A673 (cell line): ENCODE measurements around the gene ACKR2. TPM values are rescaled to one million over a fixed set of nuclear protein-coding genes. Genes with fewer than 3 reads are reported as not detected.
"Not testable (repeated sequence)": the region's sequence is repeated elsewhere in the genome, so short reads cannot be mapped to it uniquely, and the experiment has no call there.

Experiments used
- BruUV-seq: library from RNA; stranded (reverse); fragments of 400-500 nt; replicated peaks from 2 replicates; lab custom pipeline; 2021; lab: Mats Ljungman, UMichigan
- CTCF ChIA-PET: fragments of 300-600 bp; sonication (Branson Sonifier 250); formaldehyde crosslinking; loops from one replicate; lab custom pipeline; 2022; ENCODE audit warnings: antibody characterized with exemption; lab: Charles Lee
- POLR2A ChIA-PET: fragments of 300-600 bp; sonication (Branson Sonifier 250); formaldehyde crosslinking; loops from one replicate; lab custom pipeline; 2022; ENCODE audit warnings: antibody characterized with exemption; ENCODE audit not compliant: low non-redundant PET; lab: Charles Lee
- DNase-seq: peaks from one replicate; pipeline ENCODE4 v3.0.0-alpha.2; 2015; ENCODE audit warnings: low spot score
- H3K27ac ChIP-seq: fragments of 200-600 bp; sonication (generic); 2 replicates; pipeline ENCODE4 v1.5.1; 2016; ENCODE audit warnings: mixed run types, low read depth, mild to moderate bottlenecking, mixed read lengths, antibody characterized with exemption, low read length; ENCODE audit not compliant: poor library complexity, severe bottlenecking
- H3K27me3 ChIP-seq: fragments of 200-600 bp; sonication (generic); replicated peaks from 2 replicates; pipeline ENCODE4 v1.6.1; 2017; ENCODE audit warnings: mixed run types, low read depth, mild to moderate bottlenecking, mixed read lengths, antibody characterized with exemption, low read length; ENCODE audit not compliant: insufficient read depth, poor library complexity
- H3K36me3 ChIP-seq: fragments of 200-600 bp; sonication (generic); 2 replicates; pipeline ENCODE4 v1.6.1; 2016; ENCODE audit warnings: mixed run types, mild to moderate bottlenecking, mixed read lengths, antibody characterized with exemption, low read length; ENCODE audit not compliant: insufficient read depth, poor library complexity, severe bottlenecking
- H3K4me1 ChIP-seq: fragments of 200-600 bp; sonication (generic); 2 replicates; pipeline ENCODE4 v1.6.1; 2017; ENCODE audit warnings: mixed run types, mild to moderate bottlenecking, mixed read lengths, antibody characterized with exemption, low read length; ENCODE audit not compliant: insufficient read depth, poor library complexity, severe bottlenecking
- H3K4me3 ChIP-seq: fragments of 200-600 bp; sonication (generic); 2 replicates; pipeline ENCODE4 v1.5.1; 2016; ENCODE audit warnings: low read depth, mixed run types, mild to moderate bottlenecking, mixed read lengths, low read length; ENCODE audit not compliant: poor library complexity, severe bottlenecking
- H3K9me3 ChIP-seq: fragments of 200-600 bp; sonication (generic); 2 replicates; pipeline ENCODE4 v1.6.1; 2016; ENCODE audit warnings: mixed run types, low read depth, mild to moderate bottlenecking, mixed read lengths, antibody characterized with exemption, low read length; ENCODE audit not compliant: poor library complexity, severe bottlenecking
- CTCF ChIP-seq: fragments of 300-800, 200-600 bp; sonication (generic); conservative IDR thresholded peaks from 2 replicates; pipeline ENCODE4 v1.5.1; 2017; ENCODE audit warnings: low read depth, mild to moderate bottlenecking, antibody characterized with exemption, low read length, moderate library complexity, mixed read lengths
- EZH2 ChIP-seq: fragments of 200-600 bp; sonication (generic); IDR thresholded peaks from 2 replicates; pipeline ENCODE4 v1.6.1; 2017; ENCODE audit warnings: borderline replicate concordance, low read depth, mild to moderate bottlenecking, mixed read lengths, antibody characterized with exemption, low read length; ENCODE audit not compliant: poor library complexity, severe bottlenecking
- intact Hi-C: fragments of 100-400 bp; cut with micrococcal nuclease; formaldehyde crosslinking; loops from one replicate; pipeline ENCODE4 v1.10.0; 2022; ENCODE audit not compliant: unreplicated experiment
- total RNA-seq: library from RNA; stranded (reverse); gene quantifications from 2 replicates; pipeline ENCODE4 v1.2.3, GENCODE V29; 2021

Gene ACKR2
- total RNA-seq, 1 experiment from 2014 or later = not detected

GRCh38 chr3:42804831-42805132 is 4.5 kb upstream of the ACKR2 start:
- Histone ChIP-seq H3K36me3 (no peaks in the 10 kb centered on the region), H3K27ac (peak overlapping the region; percentile 79), H3K9me3 (no peaks in the 10 kb centered on the region), H3K4me3 (peak overlapping the region; percentile 76), H3K4me1 (no peaks in the 10 kb centered on the region), H3K27me3 (no peaks in the 10 kb centered on the region)
- ChIA-PET POLR2A (no interaction called here), CTCF (no interaction called here)
- intact Hi-C loops = no loop called here
- no peak for TF ChIP-seq EZH2
- no peak for TF ChIP-seq CTCF
- BruUV-seq = no TSS peak
- no peak for DNase-seq

- H3K4me1 ChIP-seq = no peaks in the 10 kb centered on the region
- DNase-seq = no peak
- H3K27ac ChIP-seq = no peak overlapping the region
- no peaks in the 10 kb centered on the region for H3K27me3 ChIP-seq
- H3K36me3 ChIP-seq = no peaks in the 10 kb centered on the region
- intact Hi-C loops = no loop called here
- ChIA-PET CTCF (no interaction called here), POLR2A (no interaction called here)
- peak overlapping the region; percentile 76 for H3K4me3 ChIP-seq
- BruUV-seq = no TSS peak
- TF ChIP-seq EZH2 (no peak), CTCF (no peak)
- H3K9me3 ChIP-seq = no peaks in the 10 kb centered on the region
Observed at GRCh38 chr3:42805141-42805821, 4.0 kb upstream of the ACKR2 start.

GRCh38 chr3:42807929-42808328 is 1.3 kb upstream of the ACKR2 start:
- no peaks in the 10 kb centered on the region for H3K4me1 ChIP-seq
- TF ChIP-seq EZH2 = no peak
- no peak for TF ChIP-seq CTCF
- no peak overlapping the region for H3K27ac ChIP-seq
- POLR2A ChIA-PET = no interaction called here
- H3K36me3 ChIP-seq = no peaks in the 10 kb centered on the region
- no TSS peak for BruUV-seq
- DNase-seq = no peak
- CTCF ChIA-PET = no interaction called here
- intact Hi-C loops = no loop called here
- H3K4me3 ChIP-seq = no peak overlapping the region
- no peaks in the 10 kb centered on the region for H3K27me3 ChIP-seq
- no peaks in the 10 kb centered on the region for H3K9me3 ChIP-seq

- POLR2A ChIA-PET, H3K4me3 ChIP-seq, H3K27me3 ChIP-seq, DNase-seq, H3K36me3 ChIP-seq, H3K9me3 ChIP-seq, intact Hi-C loops, H3K4me1 ChIP-seq, CTCF ChIA-PET, H3K27ac ChIP-seq, BruUV-seq: not testable (repeated sequence)
Observed at GRCh38 chr3:42810706-42811105, 1.5 kb downstream of the ACKR2 start.

GRCh38 chr3:42811118-42811883 is 2.1 kb downstream of the ACKR2 start:
- CTCF ChIA-PET, H3K4me1 ChIP-seq, POLR2A ChIA-PET, H3K27me3 ChIP-seq, H3K27ac ChIP-seq, H3K4me3 ChIP-seq, H3K36me3 ChIP-seq, intact Hi-C loops, BruUV-seq, H3K9me3 ChIP-seq, DNase-seq: not testable (repeated sequence)
